HUES48 (cell line): ENCODE results near the gene P3R3URF.

Experiments
- H3K27ac ChIP-seq: one replicate; pipeline ENCODE4 v1.7.0; 2013; ENCODE audit warnings: low read depth, low read length, inconsistent platforms
- H3K27me3 ChIP-seq: 2 replicates; pipeline ENCODE4 v1.6.1; 2013; ENCODE audit warnings: mild to moderate bottlenecking, low read length; ENCODE audit not compliant: control insufficient read depth, insufficient read depth
- H3K36me3 ChIP-seq: 2 replicates; pipeline ENCODE4 v1.6.1; 2013; ENCODE audit warnings: low read length; ENCODE audit not compliant: control insufficient read depth, insufficient read depth
- H3K4me1 ChIP-seq: 2 replicates; pipeline ENCODE4 v1.6.1; 2013; ENCODE audit warnings: mild to moderate bottlenecking, low read length; ENCODE audit not compliant: control insufficient read depth, insufficient read depth
- H3K4me3 ChIP-seq: 2 replicates; pipeline ENCODE4 v1.5.1; 2013; ENCODE audit warnings: mild to moderate bottlenecking, low read depth, low read length
- H3K9ac ChIP-seq: 2 replicates; pipeline ENCODE4 v1.6.1; 2013; ENCODE audit warnings: mild to moderate bottlenecking, low read depth, low read length, moderate library complexity
- H3K9me3 ChIP-seq: 2 replicates; pipeline ENCODE4 v1.6.1; 2013; ENCODE audit warnings: low read length; ENCODE audit not compliant: control insufficient read depth, insufficient read depth

P3R3URF gene

DNA sequence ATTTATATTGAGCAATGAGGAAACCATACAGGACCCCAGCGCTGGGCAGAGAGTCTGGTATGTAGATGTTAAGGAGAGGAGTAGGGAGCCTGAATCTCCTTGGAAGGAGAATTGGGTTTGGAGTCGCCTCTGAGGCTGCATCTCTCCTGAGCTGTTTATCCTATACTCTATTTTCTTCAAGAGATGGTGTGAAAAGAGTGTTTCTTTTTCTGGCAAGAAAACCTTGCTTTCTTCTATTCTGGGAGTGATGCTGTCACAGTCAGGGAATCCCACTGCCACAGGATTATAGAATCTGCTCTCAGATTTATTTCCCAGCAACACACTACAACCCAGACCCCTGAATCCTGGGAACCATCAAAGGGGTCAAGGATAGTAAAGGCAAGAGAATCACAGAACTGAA is 30.1 kb upstream of the P3R3URF start:
- H3K27me3 ChIP-seq: peaks cover 4% of the 10 kb centered on the region; the same call in 1 of the 2 replicates
- no peak overlapping the region for H3K4me3 ChIP-seq
- H3K9ac ChIP-seq: no peak overlapping the region
- no peak overlapping the region for H3K27ac ChIP-seq
- no peaks in the 10 kb centered on the region for H3K36me3 ChIP-seq
- H3K4me1 ChIP-seq: peaks cover 7% of the 10 kb centered on the region; the same call in 1 of the 2 replicates
- no peaks in the 10 kb centered on the region for H3K9me3 ChIP-seq

DNA sequence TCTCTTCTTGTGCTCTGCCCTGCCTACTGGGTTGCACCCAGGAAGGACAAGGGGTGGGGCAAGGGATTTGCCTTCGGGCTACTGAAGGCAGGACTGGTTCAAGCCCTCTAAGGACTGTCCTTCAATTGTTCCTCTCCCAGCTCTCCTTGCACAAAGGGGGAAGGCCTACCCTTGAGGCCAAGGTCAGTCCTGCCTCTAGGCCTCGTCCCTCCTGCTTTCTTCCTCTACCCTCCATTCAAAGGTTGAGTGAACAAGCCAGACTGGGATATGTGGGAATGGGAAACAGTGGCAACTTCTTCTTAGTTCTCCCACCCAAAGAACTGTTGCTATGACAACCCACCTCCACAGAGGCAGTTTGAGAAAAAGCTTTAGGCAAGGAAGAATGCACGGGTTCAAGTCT is 29.5 kb upstream of the P3R3URF start:
- H3K4me3 ChIP-seq: no peak overlapping the region
- H3K4me1 ChIP-seq: peaks cover 7% of the 10 kb centered on the region; the same call in 1 of the 2 replicates
- no peak overlapping the region for H3K9ac ChIP-seq
- H3K27me3 ChIP-seq: peaks cover 4% of the 10 kb centered on the region; the same call in 1 of the 2 replicates
- H3K27ac ChIP-seq: no peak overlapping the region
- no peaks in the 10 kb centered on the region for H3K36me3 ChIP-seq
- H3K9me3 ChIP-seq: no peaks in the 10 kb centered on the region

DNA sequence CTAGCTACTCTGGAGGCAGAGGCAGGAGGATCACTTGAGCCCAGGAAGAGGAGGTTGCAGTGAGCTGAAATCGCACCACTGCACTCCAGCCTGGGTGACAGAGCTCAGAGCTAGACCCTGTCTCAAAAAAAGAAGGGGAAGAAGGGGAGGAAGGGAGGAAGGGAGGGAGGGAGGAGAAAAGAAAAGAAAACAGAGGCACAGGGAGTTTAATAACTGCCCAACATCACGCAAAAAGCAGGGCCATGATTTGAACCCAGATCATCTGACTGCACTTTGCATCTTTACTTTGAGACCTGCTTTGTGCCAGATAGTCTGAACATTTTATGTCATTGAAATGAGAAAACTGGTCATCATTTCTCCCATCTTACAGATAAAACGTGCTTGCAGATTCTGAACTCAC is 28.9 kb upstream of the P3R3URF start:
- Histone ChIP-seq H3K4me1 (peaks cover 7% of the 10 kb centered on the region; the same call in 1 of the 2 replicates), H3K36me3 (no peaks in the 10 kb centered on the region), H3K9me3 (no peaks in the 10 kb centered on the region), H3K27ac (no peak overlapping the region), H3K27me3 (peaks cover 4% of the 10 kb centered on the region; the same call in 1 of the 2 replicates), H3K9ac (no peak overlapping the region), H3K4me3 (no peak overlapping the region)

DNA sequence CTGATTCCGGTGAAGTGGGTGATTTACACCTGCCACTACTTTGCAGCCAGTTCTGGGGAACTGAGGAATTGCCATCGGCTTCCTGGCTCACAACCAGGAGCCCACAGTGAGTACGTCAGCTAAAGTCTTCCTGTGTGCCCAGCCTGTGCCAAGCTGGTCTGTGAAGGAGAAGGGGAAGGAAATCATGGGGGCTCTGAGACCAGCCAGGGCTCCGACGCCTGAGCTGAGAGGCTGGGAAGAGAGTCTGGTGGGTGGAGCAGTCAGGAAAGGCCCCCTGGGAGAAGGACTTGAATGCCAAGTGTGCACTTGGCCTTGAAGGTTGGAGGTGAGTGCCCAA is 28.1 kb upstream of the P3R3URF start:
- Histone ChIP-seq H3K27me3 (peaks cover 4% of the 10 kb centered on the region; the same call in 1 of the 2 replicates), H3K27ac (no peak overlapping the region), H3K9ac (no peak overlapping the region)

DNA sequence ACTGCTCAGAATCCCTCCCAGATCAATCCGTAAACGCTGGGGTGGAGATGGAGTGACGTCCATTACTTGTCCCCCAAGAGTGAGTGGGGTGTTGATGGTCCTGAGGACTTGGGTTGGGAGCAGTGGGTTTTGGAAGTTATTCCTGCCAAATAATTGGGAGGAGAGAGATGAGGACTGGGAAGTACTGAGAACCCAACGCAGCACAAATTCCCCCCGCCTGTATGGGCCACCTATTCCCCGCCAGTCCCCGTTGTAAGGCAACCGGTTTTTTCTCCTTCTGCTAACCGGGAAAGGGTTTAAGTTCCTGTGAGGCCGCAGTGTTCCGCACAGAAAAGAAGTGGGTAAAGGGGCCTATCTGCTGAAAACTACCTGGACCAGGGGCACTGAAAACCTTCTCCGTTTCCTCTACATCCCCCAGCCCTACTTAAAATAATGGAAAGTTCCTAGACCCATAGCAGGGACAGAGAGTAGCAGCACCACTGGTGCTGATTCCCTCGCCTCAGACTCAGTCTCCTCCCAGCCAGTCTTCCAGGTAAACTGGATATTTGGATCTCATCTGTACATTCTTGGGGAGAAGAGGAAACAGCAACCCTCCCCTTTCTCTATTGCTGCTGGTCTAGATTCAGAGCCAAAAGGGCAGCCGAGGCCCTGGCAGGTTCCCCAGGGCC is 27.6 kb upstream of the P3R3URF start:
- Histone ChIP-seq H3K4me3 (peak overlapping the region; percentile 95), H3K27ac (no peak overlapping the region), H3K27me3 (peaks cover 4% of the 10 kb centered on the region; the same call in 1 of the 2 replicates), H3K4me1 (peaks cover 7% of the 10 kb centered on the region; the same call in 1 of the 2 replicates), H3K36me3 (no peaks in the 10 kb centered on the region), H3K9ac (peak overlapping the region; percentile 57), H3K9me3 (no peaks in the 10 kb centered on the region)

More for the DNA sequence above, 28.1 kb upstream of the P3R3URF start:
- no peaks in the 10 kb centered on the region for H3K36me3 ChIP-seq
- H3K9me3 ChIP-seq: no peaks in the 10 kb centered on the region
- H3K4me1 ChIP-seq: peaks cover 7% of the 10 kb centered on the region; the same call in 1 of the 2 replicates
- H3K4me3 ChIP-seq: peak overlapping the region; percentile 95; the same call in 1 of the 2 replicates

DNA sequence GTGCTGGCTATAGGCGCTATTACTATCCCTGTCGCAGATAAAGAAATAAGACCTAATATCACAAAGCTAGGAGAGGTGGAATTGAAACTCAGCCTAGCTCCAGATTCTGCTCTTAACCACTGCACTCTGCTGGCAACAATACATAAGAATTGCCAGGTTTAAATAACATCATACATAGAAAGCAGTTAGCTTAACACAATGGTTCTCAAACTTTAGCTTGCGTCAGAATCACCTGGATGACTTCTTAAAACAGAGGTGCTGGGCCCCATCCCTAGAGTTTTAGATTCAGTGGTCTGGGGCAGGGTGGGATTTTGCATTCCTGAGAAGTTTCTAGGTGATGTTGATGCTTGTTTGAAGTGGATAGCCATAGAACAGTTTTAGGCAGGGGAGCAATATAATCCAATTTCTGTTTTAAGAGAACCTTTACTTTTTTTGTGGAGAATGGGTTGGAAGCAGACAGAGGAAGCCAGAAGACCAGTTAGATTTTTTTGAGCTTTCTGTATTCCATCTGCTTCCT is 23.0 kb upstream of the P3R3URF start:
- Histone ChIP-seq H3K27ac (no peak overlapping the region), H3K36me3 (peaks cover 18% of the 10 kb centered on the region), H3K9ac (no peak overlapping the region), H3K4me3 (0 out of 2 replicates have a peak overlapping the region, but pooled peaks have one; percentile 72), H3K4me1 (peaks cover 6% of the 10 kb centered on the region; the same call in 1 of the 2 replicates), H3K9me3 (no peaks in the 10 kb centered on the region), H3K27me3 (peaks cover 4% of the 10 kb centered on the region; the same call in 1 of the 2 replicates)

DNA sequence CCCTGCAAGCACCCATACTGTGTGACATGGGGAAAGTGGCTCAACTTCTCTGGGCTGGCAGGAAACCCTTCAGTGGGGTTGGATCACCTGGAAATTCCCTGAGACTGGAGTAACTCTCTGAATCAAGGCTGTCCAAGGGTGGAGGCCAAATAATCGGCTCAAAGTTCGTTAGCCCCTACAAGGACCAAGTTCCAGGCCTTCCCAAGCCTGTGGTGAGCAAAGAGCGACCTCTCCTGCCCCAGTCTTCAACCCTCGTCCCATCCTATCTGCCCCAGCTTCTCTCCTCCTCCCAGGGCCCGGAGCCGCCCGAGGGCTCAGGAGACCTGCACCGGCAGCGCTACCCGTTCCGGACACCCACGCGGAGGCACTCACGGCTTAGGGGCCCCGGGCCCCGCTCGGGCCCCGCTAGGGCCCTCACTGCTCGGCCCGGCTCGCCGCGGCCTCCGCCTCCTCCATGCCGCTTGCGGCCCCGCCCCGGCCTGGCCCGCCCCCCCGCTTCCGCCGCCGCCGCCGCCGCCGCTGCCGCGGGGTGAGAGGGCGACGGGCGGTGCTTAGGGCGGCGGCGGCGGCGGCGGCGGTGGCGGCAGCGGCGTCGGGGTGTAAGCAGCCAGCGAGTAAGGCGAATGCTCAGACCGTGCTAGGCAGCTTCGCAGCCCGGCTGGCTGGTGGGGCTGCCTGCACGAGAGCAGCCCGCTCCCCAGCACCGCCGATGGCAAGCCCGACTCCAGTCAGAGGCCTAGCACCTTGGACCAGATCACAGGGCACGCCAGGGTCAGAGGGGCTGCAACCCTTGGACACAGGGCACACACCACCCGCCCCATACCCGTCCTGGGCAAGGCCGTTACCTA is 21.9 kb upstream of the P3R3URF start, which contains the start of gene POMGNT1:
Gene POMGNT1, minus strand, starts transcription at position 471 of the 848 bp plus-strand sequence. CDS start 613 bp downstream, outside the sequence.
- Histone ChIP-seq H3K27me3 (no peaks in the 10 kb centered on the region), H3K36me3 (peaks cover 26% of the 10 kb centered on the region), H3K9me3 (no peaks in the 10 kb centered on the region), H3K4me3 (peak within 1 kb of the TSS; percentile 74), H3K27ac (peak within 1 kb of the TSS; percentile 78), H3K4me1 (no peaks in the 10 kb centered on the region), H3K9ac (peak within 1 kb of the TSS; percentile 63)

DNA sequence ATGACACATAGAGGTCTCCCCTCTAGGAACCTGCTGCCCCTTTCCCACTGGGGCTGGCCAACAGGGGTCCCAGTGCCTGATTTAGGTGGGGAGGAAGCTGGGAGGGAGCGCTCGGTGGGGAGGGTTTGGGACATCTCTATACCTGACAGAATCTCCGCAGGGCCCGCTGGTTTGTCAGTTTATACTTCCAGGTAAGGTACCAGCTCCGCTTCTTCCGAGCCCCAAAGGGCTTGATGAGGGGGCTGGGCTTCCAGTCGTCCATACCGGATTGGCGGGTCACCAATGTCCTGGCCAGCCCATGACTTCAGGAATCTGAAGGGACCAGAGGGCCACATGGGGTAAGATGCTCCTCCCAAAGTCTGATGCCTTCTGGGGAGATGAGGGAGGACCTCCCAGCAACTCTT is 21.3 kb upstream of the P3R3URF start:
- H3K36me3 ChIP-seq: peaks cover 33% of the 10 kb centered on the region
- H3K4me1 ChIP-seq: no peaks in the 10 kb centered on the region
- no peaks in the 10 kb centered on the region for H3K9me3 ChIP-seq
- H3K9ac ChIP-seq: peak overlapping the region; percentile 63
- H3K27me3 ChIP-seq: no peaks in the 10 kb centered on the region
- peak overlapping the region; percentile 65 for H3K27ac ChIP-seq
- peak overlapping the region; percentile 74 for H3K4me3 ChIP-seq

DNA sequence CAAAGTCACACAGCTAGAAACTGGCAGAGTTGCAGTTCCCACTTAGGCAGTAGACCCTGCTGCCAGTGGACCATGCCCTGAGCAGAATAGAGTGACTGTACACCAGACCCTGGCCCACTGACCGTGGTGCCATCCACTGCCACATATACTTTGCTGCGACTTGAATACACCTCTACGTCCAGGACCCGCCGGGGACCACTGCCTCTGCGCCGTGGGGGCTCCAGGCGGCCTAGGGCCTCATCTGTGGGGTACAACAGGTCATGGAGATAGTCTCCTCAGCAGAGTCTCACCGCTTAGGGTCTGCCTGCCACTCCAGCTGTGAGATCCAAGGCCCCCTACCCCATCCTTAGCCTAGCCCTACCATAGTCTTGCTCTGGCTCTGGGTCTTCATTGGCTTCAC is 20.3 kb upstream of the P3R3URF start:
- Histone ChIP-seq H3K27ac (no peak overlapping the region), H3K36me3 (peaks cover 41% of the 10 kb centered on the region), H3K9ac (no peak overlapping the region), H3K4me1 (no peaks in the 10 kb centered on the region), H3K4me3 (no peak overlapping the region), H3K9me3 (no peaks in the 10 kb centered on the region), H3K27me3 (no peaks in the 10 kb centered on the region)

DNA sequence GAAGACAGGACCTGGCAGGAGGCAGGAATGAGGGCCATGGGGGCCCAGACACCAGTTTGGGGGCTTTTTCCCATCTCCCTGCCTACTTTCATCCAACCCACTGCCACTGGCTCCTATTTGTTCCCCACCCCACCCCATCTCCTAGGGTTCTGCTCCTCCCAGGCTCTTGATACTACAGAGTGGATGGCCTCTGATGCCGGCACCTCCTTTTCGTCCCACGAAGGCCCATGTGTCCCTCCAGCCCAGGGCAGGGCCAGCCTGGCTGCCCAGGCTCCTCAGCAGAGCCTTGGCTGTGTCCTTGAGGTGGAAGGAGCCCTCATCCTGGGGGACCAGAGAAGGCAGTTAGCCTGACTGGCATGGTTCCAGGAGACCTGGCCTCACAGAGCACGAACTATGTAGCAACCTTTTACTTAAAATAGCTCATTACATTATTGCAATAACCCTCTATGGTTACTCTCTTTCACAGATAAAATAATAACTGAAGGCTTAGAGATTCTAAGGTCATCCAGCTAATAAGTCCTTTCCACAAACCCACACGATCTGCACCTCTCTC is 18.4 kb upstream of the P3R3URF start:
- no peaks in the 10 kb centered on the region for H3K27me3 ChIP-seq
- no peak overlapping the region for H3K4me3 ChIP-seq
- H3K36me3 ChIP-seq: peaks cover 55% of the 10 kb centered on the region
- no peak overlapping the region for H3K9ac ChIP-seq
- no peaks in the 10 kb centered on the region for H3K4me1 ChIP-seq
- H3K9me3 ChIP-seq: no peaks in the 10 kb centered on the region
- H3K27ac ChIP-seq: no peak overlapping the region
